ENCODE measurements around the gene PAK6.

Gene PAK6

GRCh38 chr15:40303576-40303975 lies 64.7 kb downstream of the PAK6 start:
- DNase-seq (ENCODE audit: extremely low spot score, insufficient read length, low read depth) (no peak), FAIRE-seq (no peak)

GRCh38 chr15:40305281-40305680 lies 66.4 kb downstream of the PAK6 start:
- no peak for DNase-seq (ENCODE audit: extremely low spot score, insufficient read length, low read depth)
- no peak for FAIRE-seq

GRCh38 chr15:40306371-40306770 lies 67.5 kb downstream of the PAK6 start:
- no peak for FAIRE-seq
- DNase-seq (ENCODE audit: extremely low spot score, insufficient read length, low read depth): no peak

- DNase-seq (ENCODE audit: extremely low spot score, insufficient read length, low read depth) (no peak), FAIRE-seq (peak; percentile 15)
Measured at GRCh38 chr15:40306908-40307307, 68.0 kb downstream of the PAK6 start.

- FAIRE-seq (peak; percentile 71), DNase-seq (ENCODE audit: extremely low spot score, insufficient read length, low read depth) (peak; percentile 55)
Measured at GRCh38 chr15:40307421-40308211, 68.8 kb downstream of the PAK6 start, which contains the start of gene PLCB2. PLCB2 (minus strand) TSS chr15:40307935; CDS start chr15:40307672, 263 bp downstream.

- DNase-seq (ENCODE audit: extremely low spot score, insufficient read length, low read depth) (no peak), FAIRE-seq (no peak)
Measured at GRCh38 chr15:40309344-40309862, 70.5 kb downstream of the PAK6 start.

- DNase-seq (ENCODE audit: extremely low spot score, insufficient read length, low read depth): no peak
Measured at GRCh38 chr15:40310001-40310959, 71.4 kb downstream of the PAK6 start.

GRCh38 chr15:40310993-40311392 lies 72.1 kb downstream of the PAK6 start:
- no peak for DNase-seq (ENCODE audit: extremely low spot score, insufficient read length, low read depth)
- FAIRE-seq: no peak

More at GRCh38 chr15:40310001-40310959, 71.4 kb downstream of the PAK6 start:
- no peak for FAIRE-seq

- DNase-seq (ENCODE audit: extremely low spot score, insufficient read length, low read depth) (no peak), FAIRE-seq (no peak)
Measured at GRCh38 chr15:40312370-40313158, 73.7 kb downstream of the PAK6 start.

GRCh38 chr15:40313531-40314398 lies 74.9 kb downstream of the PAK6 start:
- DNase-seq (ENCODE audit: extremely low spot score, insufficient read length, low read depth): no peak

GRCh38 chr15:40314723-40315276 lies 75.9 kb downstream of the PAK6 start:
- DNase-seq (ENCODE audit: extremely low spot score, insufficient read length, low read depth): no peak
- no peak for FAIRE-seq

More at GRCh38 chr15:40313531-40314398, 74.9 kb downstream of the PAK6 start:
- FAIRE-seq: no peak

- DNase-seq (ENCODE audit: extremely low spot score, insufficient read length, low read depth) (no peak), FAIRE-seq (no peak)
Measured at GRCh38 chr15:40316931-40317330, 78.1 kb downstream of the PAK6 start.

- DNase-seq (ENCODE audit: extremely low spot score, insufficient read length, low read depth): no peak
- no peak for FAIRE-seq
Measured at GRCh38 chr15:40317580-40317979, 78.7 kb downstream of the PAK6 start.

- DNase-seq (ENCODE audit: extremely low spot score, insufficient read length, low read depth) (no peak), FAIRE-seq (no peak)
Measured at GRCh38 chr15:40320409-40320808, 81.5 kb downstream of the PAK6 start.

- FAIRE-seq (peak; percentile 91), DNase-seq (ENCODE audit: extremely low spot score, insufficient read length, low read depth) (no peak)
Measured at GRCh38 chr15:40320931-40321371, 82.1 kb downstream of the PAK6 start.

- FAIRE-seq: no peak
- no peak for DNase-seq (ENCODE audit: extremely low spot score, insufficient read length, low read depth)
Measured at GRCh38 chr15:40322531-40323238, 83.8 kb downstream of the PAK6 start.

GRCh38 chr15:40323239-40323952 lies 84.5 kb downstream of the PAK6 start, which contains the start of gene INAFM2:
INAFM2 (plus strand) TSS chr15:40323692; CDS start chr15:40324056, 364 bp downstream.
- DNase-seq (ENCODE audit: extremely low spot score, insufficient read length, low read depth) (peak; percentile 93), FAIRE-seq (peak; percentile 91)

All from GM18507 (cell line).